Endothelial cell of umbilical vein (primary cell): Measurements from ENCODE around the gene GRAMD2B. TPM values are rescaled to one million over a fixed set of nuclear protein-coding genes. Genes with fewer than 3 reads are reported as not detected.

ENCODE experiments used
- BruUV-seq: library from RNA; stranded (reverse); fragments of 400-500 nt; replicated peaks from 2 replicates; lab custom pipeline; 2021; lab: Mats Ljungman, UMichigan
- CTCF ChIA-PET: fragments of 300-600, 350-600 bp; sonication (Branson Sonifier 250); formaldehyde crosslinking; loops from one replicate; lab custom pipeline; 2021; ENCODE audit warnings: antibody characterized with exemption, inconsistent platforms; lab: Charles Lee
- POLR2A ChIA-PET: fragments of 300-600, 350-600 bp; sonication (Branson Sonifier 250); formaldehyde crosslinking; loops from one replicate; lab custom pipeline; 2021; ENCODE audit warnings: antibody characterized with exemption, inconsistent platforms; lab: Charles Lee
- DNase-seq: peaks from one replicate; pipeline ENCODE4 v3.0.0-alpha.2; 2011; ENCODE audit warnings: low read depth, low spot score
- FAIRE-seq: peaks from 2 replicates; lab custom pipeline; 2011; peaks lifted over from hg19 to GRCh38; lab: Jason Lieb, UNC
- H2AFZ ChIP-seq: 2 replicates; pipeline ENCODE4 v1.6.0; 2012; ENCODE audit warnings: low read depth, low read length, control low read depth, inconsistent platforms
- H3K27ac ChIP-seq: 2 replicates; pipeline ENCODE4 v1.5.1; 2011; ENCODE audit warnings: low read depth, mild to moderate bottlenecking, control low read depth, low read length, moderate library complexity; ENCODE audit not compliant: insufficient read depth
- H3K27me3 ChIP-seq, 2 experiments: 2 replicates each; pipeline versions ENCODE4 v1.6.0 to v1.6.1; 2011; ENCODE audit warnings: low read length in 2 of 2, mixed read lengths in 1 of 2; ENCODE audit not compliant: control insufficient read depth in 2 of 2, insufficient read depth in 2 of 2
- H3K36me3 ChIP-seq, 2 experiments: 2 replicates in 1 of 2; 3 replicates in 1 of 2; pipeline ENCODE4 v1.5.1; 2011; ENCODE audit warnings: low read length in 2 of 2, mild to moderate bottlenecking in 1 of 2, moderate library complexity in 1 of 2; ENCODE audit not compliant: control insufficient read depth in 2 of 2, insufficient read depth in 2 of 2; ENCODE audit errors: extremely low read depth in 1 of 2
- H3K4me1 ChIP-seq: 3 replicates; pipeline ENCODE4 v1.5.1; 2011; ENCODE audit warnings: mild to moderate bottlenecking, low read length; ENCODE audit not compliant: control insufficient read depth, insufficient read depth; ENCODE audit errors: extremely low read depth
- H3K4me2 ChIP-seq: 2 replicates; pipeline ENCODE4 v1.6.1; 2011; ENCODE audit warnings: low read length, control low read depth, mixed read lengths; ENCODE audit not compliant: insufficient read depth
- H3K4me3 ChIP-seq, 3 experiments: fragments of 200-600 bp in 1 of 3; sonication (generic), shearing (Covaris generic) in 1 of 3; replicated peaks in 1 of 3; 2 replicates each; pipeline ENCODE4 v1.5.1; 2011 to 2016; ENCODE audit warnings: control low read depth in 3 of 3, low read length in 3 of 3, mild to moderate bottlenecking in 2 of 3, inconsistent platforms in 1 of 3, low read depth in 1 of 3, moderate library complexity in 1 of 3; ENCODE audit not compliant: insufficient read depth in 1 of 3
- H3K79me2 ChIP-seq: 2 replicates; pipeline ENCODE4 v1.6.0; 2012; ENCODE audit warnings: low read length, inconsistent platforms; ENCODE audit not compliant: control insufficient read depth, insufficient read depth
- H3K9ac ChIP-seq: replicated peaks from 2 replicates; pipeline ENCODE3; 2011; ENCODE audit warnings: low read length, control low read depth; ENCODE audit not compliant: insufficient read depth; ENCODE audit errors: extremely low read depth
- H3K9me1 ChIP-seq: replicated peaks from 3 replicates; pipeline ENCODE4 v1.6.0; 2011; ENCODE audit warnings: mild to moderate bottlenecking, low read length; ENCODE audit not compliant: control insufficient read depth, insufficient read depth; ENCODE audit errors: extremely low read depth
- H3K9me3 ChIP-seq: replicated peaks from 2 replicates; pipeline ENCODE4 v1.5.1; 2012; ENCODE audit warnings: low read length, inconsistent platforms; ENCODE audit not compliant: control insufficient read depth, insufficient read depth
- H4K20me1 ChIP-seq: replicated peaks from 2 replicates; pipeline ENCODE3; 2011; ENCODE audit warnings: mild to moderate bottlenecking, low read length; ENCODE audit not compliant: control insufficient read depth, insufficient read depth; ENCODE audit errors: extremely low read depth
- CTCF ChIP-seq, 2 donors: IDR thresholded peaks; 1 replicate in 1 of 2; 2 replicates in 1 of 2; pipeline ENCODE4 v1.5.1; 2011; ENCODE audit warnings: low read length in 2 of 2, mild to moderate bottlenecking in 2 of 2, moderate library complexity in 2 of 2, control low read depth in 1 of 2, inconsistent platforms in 1 of 2, low read depth in 1 of 2; ENCODE audit not compliant: insufficient read depth in 1 of 2; ENCODE audit errors: extremely low read depth in 1 of 2
- EZH2 ChIP-seq: IDR thresholded peaks from 2 replicates; pipeline ENCODE4 v1.6.1; 2012; ENCODE audit warnings: borderline replicate concordance, low read depth, mild to moderate bottlenecking, moderate library complexity, low read length, inconsistent platforms; ENCODE audit not compliant: severe bottlenecking
- FOS ChIP-seq: IDR thresholded peaks from 2 replicates; pipeline ENCODE4 v1.6.1; 2011; ENCODE audit warnings: mild to moderate bottlenecking, low read length, moderate library complexity, borderline replicate concordance; ENCODE audit not compliant: insufficient read depth
- GATA2 ChIP-seq: IDR thresholded peaks from 2 replicates; pipeline ENCODE4 v1.7.0; 2011; ENCODE audit warnings: low read depth, mild to moderate bottlenecking, moderate library complexity, mixed read lengths, low read length; ENCODE audit not compliant: insufficient read length, insufficient read depth
- JUN ChIP-seq: IDR thresholded peaks from 2 replicates; pipeline ENCODE4 v1.6.1; 2011; ENCODE audit warnings: borderline replicate concordance, low read depth; ENCODE audit not compliant: insufficient read length, insufficient read depth
- MAX ChIP-seq: IDR thresholded peaks from 2 replicates; pipeline ENCODE4 v1.6.1; 2011; ENCODE audit not compliant: insufficient read depth, insufficient read length
- MYC ChIP-seq: IDR thresholded peaks from one replicate; pipeline ENCODE4 v1.6.1; 2011; ENCODE audit warnings: mild to moderate bottlenecking, low read depth, low read length
- POLR2A ChIP-seq: IDR thresholded peaks from 2 replicates; pipeline ENCODE4 v1.6.1; 2012; ENCODE audit warnings: low read depth, mild to moderate bottlenecking, control low read depth, low read length
- POLR2AphosphoS5 ChIP-seq: IDR thresholded peaks from 2 replicates; pipeline ENCODE4 v1.6.1; 2012; ENCODE audit warnings: low read depth, mild to moderate bottlenecking, control low read depth, low read length, moderate library complexity; ENCODE audit not compliant: insufficient read depth
- dilution Hi-C: fragments of 300-500 bp; cut with MboI; formaldehyde crosslinking; loops from one replicate; pipeline ENCODE4 v1.15.0; 2019; ENCODE audit warnings: low sequenced_read_pairs; ENCODE audit not compliant: extremely low pct_ligation_motif_present
- intact Hi-C: fragments of 100-400 bp; cut with micrococcal nuclease; formaldehyde crosslinking; loops from one replicate; pipeline ENCODE4 v1.10.0; 2022
- polyA plus RNA-seq, 4 experiments: library from polyadenylated mRNA; depleted of rRNA in 3 of 4; stranded (reverse) in 3 of 4; unstranded in 1 of 4; fragments of >200 nt; gene quantifications; 2 replicates each; pipeline versions ENCODE4 v1.2.1 to v1.2.3, GENCODE V29; 2011 to 2012; ENCODE audit warnings: missing spikeins in 1 of 4
- total RNA-seq: library from RNA; stranded (reverse); gene quantifications from 2 replicates; pipeline ENCODE4 v1.2.3, GENCODE V29; 2021

GRAMD2B gene
- total and polyA plus RNA-seq, 2 donors (not counting 3 experiments of a cell fraction or from before 2014, with no cell fraction given): 2.0 to 5.5 TPM

- FAIRE-seq: no peak
- dilution Hi-C loops: no loop called here
- no peaks in the 10 kb centered on the region for H3K36me3 ChIP-seq
- TF ChIP-seq POLR2AphosphoS5 (no peak), MAX (no peak), POLR2A (no peak), JUN (no peak), CTCF (IDR thresholded peaks at IDR 0.05; ENCODE audit: extremely low read depth in 1 of 2, insufficient read depth in 1 of 2, low read depth in 1 of 2, low read length in 2 of 2) (no peak), GATA2 (no peak), MYC (no peak), FOS (no peak), EZH2 (no peak)
- H3K9ac ChIP-seq: no peak overlapping the region
- no TSS peak for BruUV-seq
- H2AFZ ChIP-seq: no peak overlapping the region
- CTCF ChIA-PET: no interaction called here
- no peaks in the 10 kb centered on the region for H4K20me1 ChIP-seq
- H3K4me1 ChIP-seq: peaks cover 5% of the 10 kb centered on the region
- H3K79me2 ChIP-seq: no peaks in the 10 kb centered on the region
- no peaks in the 10 kb centered on the region for H3K9me1 ChIP-seq
- POLR2A ChIA-PET: no interaction called here
- H3K4me3 ChIP-seq: no peak overlapping the region
- H3K27ac ChIP-seq: no peak overlapping the region
- H3K27me3 ChIP-seq: no peaks in the 10 kb centered on the region
- no peak overlapping the region for H3K4me2 ChIP-seq
- DNase-seq: no peak
- intact Hi-C loops: no loop called here
- no peaks in the 10 kb centered on the region for H3K9me3 ChIP-seq
These were observed 25.5 kb downstream of the GRAMD2B start for GRCh38 chr5:126448720-126449119.
